ENCODE results near the gene AGER.

DNA sequence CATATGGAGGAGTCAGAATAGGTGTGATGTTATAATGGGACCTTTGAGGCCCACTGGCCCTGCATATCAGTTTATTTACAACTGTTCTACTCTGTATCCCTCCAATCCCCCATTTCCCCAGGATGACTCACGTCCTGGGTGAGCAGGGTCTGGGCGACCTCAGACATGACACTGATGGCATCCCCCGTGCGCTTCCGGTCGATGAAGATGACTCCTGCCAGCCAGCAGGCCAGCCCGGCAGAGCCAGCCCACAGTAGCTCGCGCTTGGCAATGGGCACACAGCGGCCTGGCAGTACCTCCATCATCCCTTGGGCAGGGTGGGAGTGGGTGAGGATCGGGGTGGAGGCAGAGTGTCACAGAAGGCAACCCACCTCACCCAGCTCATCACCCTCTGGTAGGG is 13.8 kb downstream of the AGER start:
- TF ChIP-seq, protein P1, sequence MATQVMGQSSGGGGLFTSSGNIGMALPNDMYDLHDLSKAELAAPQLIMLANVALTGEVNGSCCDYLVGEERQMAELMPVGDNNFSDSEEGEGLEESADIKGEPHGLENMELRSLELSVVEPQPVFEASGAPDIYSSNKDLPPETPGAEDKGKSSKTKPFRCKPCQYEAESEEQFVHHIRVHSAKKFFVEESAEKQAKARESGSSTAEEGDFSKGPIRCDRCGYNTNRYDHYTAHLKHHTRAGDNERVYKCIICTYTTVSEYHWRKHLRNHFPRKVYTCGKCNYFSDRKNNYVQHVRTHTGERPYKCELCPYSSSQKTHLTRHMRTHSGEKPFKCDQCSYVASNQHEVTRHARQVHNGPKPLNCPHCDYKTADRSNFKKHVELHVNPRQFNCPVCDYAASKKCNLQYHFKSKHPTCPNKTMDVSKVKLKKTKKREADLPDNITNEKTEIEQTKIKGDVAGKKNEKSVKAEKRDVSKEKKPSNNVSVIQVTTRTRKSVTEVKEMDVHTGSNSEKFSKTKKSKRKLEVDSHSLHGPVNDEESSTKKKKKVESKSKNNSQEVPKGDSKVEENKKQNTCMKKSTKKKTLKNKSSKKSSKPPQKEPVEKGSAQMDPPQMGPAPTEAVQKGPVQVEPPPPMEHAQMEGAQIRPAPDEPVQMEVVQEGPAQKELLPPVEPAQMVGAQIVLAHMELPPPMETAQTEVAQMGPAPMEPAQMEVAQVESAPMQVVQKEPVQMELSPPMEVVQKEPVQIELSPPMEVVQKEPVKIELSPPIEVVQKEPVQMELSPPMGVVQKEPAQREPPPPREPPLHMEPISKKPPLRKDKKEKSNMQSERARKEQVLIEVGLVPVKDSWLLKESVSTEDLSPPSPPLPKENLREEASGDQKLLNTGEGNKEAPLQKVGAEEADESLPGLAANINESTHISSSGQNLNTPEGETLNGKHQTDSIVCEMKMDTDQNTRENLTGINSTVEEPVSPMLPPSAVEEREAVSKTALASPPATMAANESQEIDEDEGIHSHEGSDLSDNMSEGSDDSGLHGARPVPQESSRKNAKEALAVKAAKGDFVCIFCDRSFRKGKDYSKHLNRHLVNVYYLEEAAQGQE (IDR thresholded peaks at IDR 0.05; ENCODE audit: borderline replicate concordance) = no peak
- TF ChIP-seq CTCF (IDR thresholded peaks at IDR 0.05; ENCODE audit: poor library complexity, severe bottlenecking) (no peak), POLR2AphosphoS5 (IDR thresholded peaks at IDR 0.05) (no peak), EZH2 (IDR thresholded peaks at IDR 0.05; ENCODE audit: borderline replicate concordance, insufficient read depth, low read length, poor library complexity, severe bottlenecking) (no peak), MXI1 (conservative IDR thresholded peaks at IDR 0.05; ENCODE audit: poor library complexity, severe bottlenecking) (no peak), TAF1 (IDR thresholded peaks at IDR 0.05; ENCODE audit: low read depth) (no peak)

Data from neural cell (in vitro differentiated cells).